OCI-LY7 (cell line): ENCODE results near the gene DBNDD2. TPM values are rescaled to one million over a fixed set of nuclear protein-coding genes. Genes with fewer than 3 reads are reported as not detected.

ENCODE experiments used
- BruUV-seq: library from RNA; stranded (reverse); fragments of 400-500 nt; replicated peaks from 2 replicates; lab custom pipeline; 2021; lab: Mats Ljungman, UMichigan
- CTCF ChIA-PET: fragments of 300-600 bp; sonication (Branson Sonifier 250); formaldehyde crosslinking; loops from one replicate; lab custom pipeline; 2022; ENCODE audit warnings: antibody characterized with exemption; ENCODE audit not compliant: unreplicated experiment; lab: Charles Lee
- POLR2A ChIA-PET: fragments of 300-600 bp; sonication (Branson Sonifier 250); formaldehyde crosslinking; loops from one replicate; lab custom pipeline; 2022; ENCODE audit warnings: antibody characterized with exemption; lab: Charles Lee
- DNase-seq: peaks from one replicate; pipeline ENCODE4 v3.0.0-alpha.2; 2015; ENCODE audit warnings: low spot score
- H2AFZ ChIP-seq: fragments of 200-600 bp; sonication (generic), shearing (Covaris generic); 2 replicates; pipeline ENCODE4 v1.6.1; 2014; ENCODE audit warnings: mild to moderate bottlenecking, antibody characterized with exemption, low read length, moderate library complexity
- H3K27ac ChIP-seq: fragments of 200-600 bp; sonication (generic); 2 replicates; pipeline ENCODE4 v1.5.1; 2014; ENCODE audit warnings: mixed run types, low read depth, mild to moderate bottlenecking, moderate library complexity, low read length, inconsistent platforms; ENCODE audit not compliant: poor library complexity, severe bottlenecking
- H3K36me3 ChIP-seq: fragments of 200-600 bp; sonication (generic); 2 replicates; pipeline ENCODE4 v1.6.1; 2014; ENCODE audit warnings: mild to moderate bottlenecking, antibody characterized with exemption, low read length, moderate library complexity, mixed read lengths; ENCODE audit not compliant: insufficient read depth
- H3K4me1 ChIP-seq: fragments of 200-600 bp; sonication (generic); 2 replicates; pipeline ENCODE4 v1.5.1; 2014; ENCODE audit warnings: mild to moderate bottlenecking, low read length; ENCODE audit not compliant: insufficient read depth, poor library complexity, severe bottlenecking
- H3K4me2 ChIP-seq: fragments of 200-600 bp; sonication (generic); 2 replicates; pipeline ENCODE4 v1.6.1; 2014; ENCODE audit warnings: mild to moderate bottlenecking, low read length
- H3K4me3 ChIP-seq: fragments of 200-600 bp; sonication (generic); 2 replicates; pipeline ENCODE4 v1.5.1; 2014; ENCODE audit warnings: mild to moderate bottlenecking, low read depth, low read length; ENCODE audit not compliant: poor library complexity, severe bottlenecking
- H3K79me2 ChIP-seq: fragments of 200-600 bp; sonication (generic); 2 replicates; pipeline ENCODE4 v1.6.1; 2016; ENCODE audit warnings: low read depth, mild to moderate bottlenecking, low read length, moderate library complexity, mixed read lengths; ENCODE audit not compliant: insufficient read depth
- H3K9me2 ChIP-seq: fragments of 200-600 bp; sonication (generic); 2 replicates; pipeline ENCODE4 v1.6.1; 2016; ENCODE audit warnings: mild to moderate bottlenecking, low read length, mixed read lengths; ENCODE audit not compliant: insufficient read depth
- H3K9me3 ChIP-seq: fragments of 200-600 bp; sonication (generic); 2 replicates; pipeline ENCODE4 v1.6.1; 2014; ENCODE audit warnings: mild to moderate bottlenecking, mixed run types, low read length, mixed read lengths
- H4K20me1 ChIP-seq: fragments of 200-600 bp; sonication (generic); 2 replicates; pipeline ENCODE4 v1.6.1; 2014; ENCODE audit warnings: mild to moderate bottlenecking, antibody characterized with exemption, low read length, moderate library complexity, mixed read lengths; ENCODE audit not compliant: insufficient read depth
- CTCF ChIP-seq: fragments of 200-600 bp; sonication (generic); conservative IDR thresholded peaks from 2 replicates; pipeline ENCODE4 v1.5.1; 2014; ENCODE audit warnings: mild to moderate bottlenecking, antibody characterized with exemption, low read length, moderate library complexity, mixed read lengths
- EZH2phosphoT487 ChIP-seq: fragments of 200-600 bp; sonication (generic); IDR thresholded peaks from 2 replicates; pipeline ENCODE4 v1.6.1; 2018; ENCODE audit warnings: low read depth, borderline replicate concordance, mild to moderate bottlenecking, mixed run types, antibody characterized with exemption, low read length, moderate library complexity, mixed read lengths
- intact Hi-C: fragments of 100-400 bp; cut with micrococcal nuclease; formaldehyde crosslinking; loops from one replicate; pipeline ENCODE4 v1.10.0; 2022; ENCODE audit not compliant: unreplicated experiment
- total RNA-seq, 2 experiments: library from RNA; depleted of rRNA in 1 of 2; stranded (reverse); fragments of >200 nt in 1 of 2; shearing (Covaris generic) in 1 of 2; gene quantifications; 2 replicates each; pipeline ENCODE4 v1.2.3, GENCODE V29; 2014 to 2022

DBNDD2 gene
- total RNA-seq, 2 experiments from 2014 or later: 0.57 TPM; not detected in 1

GRCh38 chr20:45365444-45365970 lies 42.6 kb upstream of the DBNDD2 start:
- ChIA-PET POLR2A (no interaction called here), CTCF (no interaction called here)
- DNase-seq: no peak
- no peak overlapping the region for H2AFZ ChIP-seq
- no peak for TF ChIP-seq EZH2phosphoT487
- TF ChIP-seq CTCF: no peak
- BruUV-seq: no TSS peak
- no peak overlapping the region for H3K4me3 ChIP-seq
- peaks cover 35% of the 10 kb centered on the region for H3K36me3 ChIP-seq
- H3K9me3 ChIP-seq: no peaks in the 10 kb centered on the region
- intact Hi-C loops: loop anchor here (5.0 kb wide), 1 partner anchor 607 kb away; the partner anchor contains the start of gene ZNF335
- no peak overlapping the region for H3K27ac ChIP-seq
- H3K4me2 ChIP-seq: peak overlapping the region; percentile 51
- peaks cover 9% of the 10 kb centered on the region; the same call in 1 of the 2 replicates for H4K20me1 ChIP-seq
- peaks cover 67% of the 10 kb centered on the region for H3K4me1 ChIP-seq
- peaks cover 8% of the 10 kb centered on the region; the same call in 1 of the 2 replicates for H3K79me2 ChIP-seq
- H3K9me2 ChIP-seq: no peaks in the 10 kb centered on the region

- peaks cover 8% of the 10 kb centered on the region; the same call in 1 of the 2 replicates for H3K79me2 ChIP-seq
- intact Hi-C loops: loop anchor here (5.0 kb wide), 1 partner anchor 606 kb away; the partner anchor contains the start of gene ZNF335
- no TSS peak for BruUV-seq
Measured at GRCh38 chr20:45366192-45366591, 41.9 kb upstream of the DBNDD2 start.

More at GRCh38 chr20:45366192-45366591, 41.9 kb upstream of the DBNDD2 start:
- CTCF ChIA-PET: no interaction called here
- H3K4me1 ChIP-seq: peaks cover 71% of the 10 kb centered on the region
- POLR2A ChIA-PET: interaction anchor here (0.6 to 0.8 kb wide), 2 partner anchors 31 to 49 kb away, joined by 3 to 4 read pairs; no protein-coding TSS in a partner anchor
- H3K9me3 ChIP-seq: no peaks in the 10 kb centered on the region
- H4K20me1 ChIP-seq: peaks cover 9% of the 10 kb centered on the region; the same call in 1 of the 2 replicates
- no peak overlapping the region for H3K27ac ChIP-seq
- no peak overlapping the region for H3K4me3 ChIP-seq
- peaks cover 35% of the 10 kb centered on the region for H3K36me3 ChIP-seq
- no peak for DNase-seq
- H3K4me2 ChIP-seq: no peak overlapping the region
- no peak for TF ChIP-seq CTCF
- TF ChIP-seq EZH2phosphoT487: no peak
- H3K9me2 ChIP-seq: no peaks in the 10 kb centered on the region
- no peak overlapping the region for H2AFZ ChIP-seq
